Omental fat pad (tissue), 4 donors: ENCODE data around the gene SCN9A. TPM values are rescaled to one million over a fixed set of nuclear protein-coding genes. Genes with fewer than 3 reads are reported as not detected.
"Not testable (repeated sequence)": the region's sequence is repeated elsewhere in the genome, so short reads cannot be mapped to it uniquely, and the experiment has no call there.

ENCODE experiments used
- ATAC-seq: fragments of 150-250 bp; one replicate; pipeline ENCODE4 v1.9.1; 2016; ENCODE audit warnings: mild to moderate bottlenecking, moderate library complexity; ENCODE audit not compliant: low FRiP score
- DNase-seq: peaks from one replicate; pipeline ENCODE4 v3.0.0-alpha.2; 2019; ENCODE audit warnings: low spot score
- total RNA-seq, 4 donors: library from RNA; depleted of rRNA; stranded (reverse); fragments of >200 nt; gene quantifications; one replicate each; pipeline ENCODE4 v1.1.0, GENCODE V29; 2016
- TF ChIP-seq, protein P1 (sequence below), 3 donors: fragments of 450-650 bp; IDR thresholded peaks; one replicate each; pipeline ENCODE4 v1.5.1; 2016 to 2017; ENCODE audit warnings: antibody characterized with exemption in 3 of 3, mild to moderate bottlenecking in 3 of 3, moderate library complexity in 2 of 3

SCN9A gene
- total RNA-seq, 4 donors from 2014 or later = 6.0 to 13.9 (median 7.1) TPM

DNA sequence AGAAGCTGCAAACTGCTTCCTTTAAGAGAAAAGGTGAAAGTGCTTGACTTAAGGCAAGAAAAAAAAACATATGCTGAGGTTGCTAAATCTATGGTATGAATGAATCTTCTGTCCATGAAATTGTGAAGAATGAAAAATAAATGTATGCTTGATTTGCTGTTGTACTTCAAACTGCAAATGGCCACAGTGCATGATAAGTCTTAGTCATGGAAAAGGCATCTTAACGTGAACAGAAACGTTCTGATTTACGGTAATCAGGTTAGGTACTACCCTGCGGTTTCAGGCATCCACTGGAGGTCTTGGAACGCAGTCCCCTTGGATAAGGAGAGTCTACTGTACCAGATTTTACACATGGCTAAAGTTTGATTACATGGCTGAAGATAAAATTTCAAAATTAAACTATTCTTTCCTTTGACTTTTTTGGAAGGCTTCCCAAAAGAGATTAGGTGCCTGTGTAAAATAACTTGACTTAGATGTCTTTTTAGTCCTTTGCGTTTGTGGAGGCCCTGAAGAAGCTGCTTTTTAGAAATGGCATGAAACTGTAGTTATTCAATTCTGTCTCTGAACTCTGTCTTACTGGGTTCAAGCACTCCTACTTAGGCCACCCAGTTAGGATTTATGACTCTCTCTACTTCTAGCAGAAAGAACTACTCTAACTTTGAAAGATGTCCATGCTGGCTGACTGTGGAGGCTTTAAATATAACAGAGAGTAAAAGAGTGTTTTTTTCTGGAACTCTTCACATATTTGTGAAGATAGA is 35.9 kb upstream of the SCN9A start:
- no peak for ATAC-seq
- no peak for DNase-seq
- TF ChIP-seq, protein P1, sequence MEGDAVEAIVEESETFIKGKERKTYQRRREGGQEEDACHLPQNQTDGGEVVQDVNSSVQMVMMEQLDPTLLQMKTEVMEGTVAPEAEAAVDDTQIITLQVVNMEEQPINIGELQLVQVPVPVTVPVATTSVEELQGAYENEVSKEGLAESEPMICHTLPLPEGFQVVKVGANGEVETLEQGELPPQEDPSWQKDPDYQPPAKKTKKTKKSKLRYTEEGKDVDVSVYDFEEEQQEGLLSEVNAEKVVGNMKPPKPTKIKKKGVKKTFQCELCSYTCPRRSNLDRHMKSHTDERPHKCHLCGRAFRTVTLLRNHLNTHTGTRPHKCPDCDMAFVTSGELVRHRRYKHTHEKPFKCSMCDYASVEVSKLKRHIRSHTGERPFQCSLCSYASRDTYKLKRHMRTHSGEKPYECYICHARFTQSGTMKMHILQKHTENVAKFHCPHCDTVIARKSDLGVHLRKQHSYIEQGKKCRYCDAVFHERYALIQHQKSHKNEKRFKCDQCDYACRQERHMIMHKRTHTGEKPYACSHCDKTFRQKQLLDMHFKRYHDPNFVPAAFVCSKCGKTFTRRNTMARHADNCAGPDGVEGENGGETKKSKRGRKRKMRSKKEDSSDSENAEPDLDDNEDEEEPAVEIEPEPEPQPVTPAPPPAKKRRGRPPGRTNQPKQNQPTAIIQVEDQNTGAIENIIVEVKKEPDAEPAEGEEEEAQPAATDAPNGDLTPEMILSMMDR (IDR thresholded peaks at IDR 0.05) = no peak

GRCh38 chr2:166410828-166411472 is 35.2 kb upstream of the SCN9A start:
- no peak for DNase-seq
- ATAC-seq = peak; percentile 77
- TF ChIP-seq, protein P1 (IDR thresholded peaks at IDR 0.05) = no peak

GRCh38 chr2:166407746-166408145 is 32.0 kb upstream of the SCN9A start:
- ATAC-seq, DNase-seq: not testable (repeated sequence)

GRCh38 chr2:166406374-166406773 is 30.6 kb upstream of the SCN9A start:
- no peak for ATAC-seq
- DNase-seq = no peak
- TF ChIP-seq, protein P1 (IDR thresholded peaks at IDR 0.05) = no peak

GRCh38 chr2:166405569-166405926 is 29.8 kb upstream of the SCN9A start:
- ATAC-seq (no peak), DNase-seq (no peak)
- TF ChIP-seq, protein P1 (IDR thresholded peaks at IDR 0.05) = no peak

DNA sequence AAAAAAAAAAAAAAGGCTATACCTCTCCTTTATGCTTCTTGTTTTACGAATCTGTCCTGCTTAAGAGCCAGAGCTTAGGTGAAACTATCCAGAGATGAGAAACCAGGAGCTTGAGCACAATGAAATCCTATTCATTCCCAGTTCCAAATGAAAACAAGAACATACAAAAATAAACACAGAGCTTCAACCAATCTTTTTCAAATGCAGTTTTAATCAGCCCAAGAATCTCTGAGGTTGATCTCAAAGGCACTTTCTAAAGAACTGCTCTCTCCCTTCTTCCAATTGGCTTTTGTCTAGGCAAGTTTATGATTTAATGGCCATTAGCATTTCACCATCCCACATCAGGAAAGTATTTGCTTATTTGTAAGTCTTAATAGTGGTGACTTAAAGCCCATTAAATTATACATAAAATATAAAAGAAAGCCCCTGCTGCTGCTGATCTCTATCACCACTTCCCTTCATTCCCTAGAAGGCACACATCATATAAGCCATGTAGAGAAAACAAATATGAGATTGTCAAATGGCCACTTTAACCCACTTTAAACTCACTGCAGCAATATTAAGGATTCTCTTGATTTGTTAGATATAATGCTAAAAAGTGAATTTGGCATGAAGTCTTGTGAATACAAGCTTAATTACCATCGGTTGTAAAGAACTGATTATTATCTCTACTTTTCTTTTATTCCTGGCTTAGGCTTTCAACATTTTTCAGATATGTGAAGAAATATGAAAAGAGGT is 29.3 kb upstream of the SCN9A start:
- TF ChIP-seq, protein P1 (IDR thresholded peaks at IDR 0.05) = no peak
- DNase-seq (no peak), ATAC-seq (no peak)

- ATAC-seq = no peak
- no peak for DNase-seq
- TF ChIP-seq, protein P1 (IDR thresholded peaks at IDR 0.05) = no peak
Measured at GRCh38 chr2:166394245-166394644, 18.5 kb upstream of the SCN9A start.
